ENCODE data around the gene CDH23. TPM values are rescaled to one million over a fixed set of nuclear protein-coding genes. Genes with fewer than 3 reads are reported as not detected.
A peak's percentile ranks its signal among the peaks of the same experiment; 100 is the strongest.

Gene CDH23
- total RNA-seq, 1 donor from 2014 or later, result 20.9 TPM

GRCh38 chr10:71368643-71369042 lies 28.1 kb upstream of the CDH23 start:
- no peak for DNase-seq (ENCODE audit: low spot score)

GRCh38 chr10:71369602-71370001 lies 27.1 kb upstream of the CDH23 start:
- ATAC-seq (no peak), DNase-seq (ENCODE audit: low spot score) (no peak)

More at GRCh38 chr10:71368643-71369042, 28.1 kb upstream of the CDH23 start:
- ATAC-seq, result no peak

- ATAC-seq (no peak), DNase-seq (ENCODE audit: low spot score) (no peak)
Measured at GRCh38 chr10:71370031-71370430, 26.7 kb upstream of the CDH23 start.

GRCh38 chr10:71371750-71372166 lies 25.0 kb upstream of the CDH23 start:
- DNase-seq (ENCODE audit: low spot score) (no peak), ATAC-seq (peak; percentile 12)

- DNase-seq (ENCODE audit: low spot score) (no peak), ATAC-seq (no peak)
Measured at GRCh38 chr10:71372882-71373495, 23.7 kb upstream of the CDH23 start.

- DNase-seq (ENCODE audit: low spot score), result no peak
- no peak for ATAC-seq
Measured at GRCh38 chr10:71374481-71375233, 22.1 kb upstream of the CDH23 start.

- ATAC-seq, result no peak
- no peak for DNase-seq (ENCODE audit: low spot score)
Measured at GRCh38 chr10:71375952-71376351, 20.8 kb upstream of the CDH23 start.

- DNase-seq (ENCODE audit: low spot score) (no peak), ATAC-seq (no peak)
Measured at GRCh38 chr10:71378336-71379117, 18.2 kb upstream of the CDH23 start.

- DNase-seq (ENCODE audit: low spot score) (no peak), ATAC-seq (no peak)
Measured at GRCh38 chr10:71379118-71379766, 17.5 kb upstream of the CDH23 start.

GRCh38 chr10:71380841-71381240 lies 15.9 kb upstream of the CDH23 start:
- no peak for ATAC-seq
- DNase-seq (ENCODE audit: low spot score), result no peak

GRCh38 chr10:71381611-71382010 lies 15.1 kb upstream of the CDH23 start:
- DNase-seq (ENCODE audit: low spot score), result no peak
- no peak for ATAC-seq

GRCh38 chr10:71382028-71382427 lies 14.7 kb upstream of the CDH23 start:
- ATAC-seq (no peak), DNase-seq (ENCODE audit: low spot score) (no peak)

GRCh38 chr10:71382757-71383156 lies 14.0 kb upstream of the CDH23 start:
- ATAC-seq, result no peak
- DNase-seq (ENCODE audit: low spot score), result no peak

- peak; percentile 99 for ATAC-seq
- peak; percentile 76 for DNase-seq (ENCODE audit: low spot score)
Measured at GRCh38 chr10:71383972-71384687, 12.6 kb upstream of the CDH23 start.

GRCh38 chr10:71388171-71388570 lies 8.5 kb upstream of the CDH23 start:
- no peak for ATAC-seq
- no peak for DNase-seq (ENCODE audit: low spot score)

GRCh38 chr10:71388583-71389310 lies 8.0 kb upstream of the CDH23 start:
- no peak for ATAC-seq
- DNase-seq (ENCODE audit: low spot score), result no peak

GRCh38 chr10:71389768-71390460 lies 6.8 kb upstream of the CDH23 start:
- DNase-seq (ENCODE audit: low spot score) (no peak), ATAC-seq (no peak)

GRCh38 chr10:71390461-71390835 lies 6.3 kb upstream of the CDH23 start:
- ATAC-seq (no peak), DNase-seq (ENCODE audit: low spot score) (no peak)

- DNase-seq (ENCODE audit: low spot score), result peak; percentile 34
- no peak for ATAC-seq
Measured at GRCh38 chr10:71390921-71391690, 5.6 kb upstream of the CDH23 start.

Measured in left lobe of liver (tissue), 2 donors.